Fibroblast of skin of left quadriceps (primary cell): ENCODE results near the gene SRSF2.
"Not testable (repeated sequence)": the region's sequence is repeated elsewhere in the genome, so short reads cannot be mapped to it uniquely, and the experiment has no call there.

Experiments used
- DNase-seq, 2 experiments: peaks; one replicate each; pipeline ENCODE4 v3.0.0-alpha.2; 2013; ENCODE audit warnings: low read depth in 2 of 2

Gene SRSF2

DNA sequence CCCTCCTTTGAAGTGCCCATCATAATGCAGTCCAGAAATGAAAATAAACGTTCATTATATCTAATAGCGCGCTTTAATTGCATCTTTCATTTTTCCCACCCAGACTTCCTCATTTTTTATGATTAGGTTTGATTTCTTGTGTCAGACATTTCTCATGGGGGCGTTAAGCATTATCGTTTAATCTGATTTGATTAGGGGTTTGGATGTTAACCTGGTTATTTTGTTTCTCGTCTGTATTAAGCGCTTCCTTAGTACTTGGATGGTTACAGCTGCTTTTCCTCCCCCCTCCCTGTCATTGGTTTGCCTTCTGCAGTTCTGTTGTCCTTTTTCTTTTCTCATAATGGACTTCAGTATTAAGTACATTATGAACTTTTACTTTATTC lies 1.3 kb upstream of the SRSF2 start:
- no peak for DNase-seq

DNA sequence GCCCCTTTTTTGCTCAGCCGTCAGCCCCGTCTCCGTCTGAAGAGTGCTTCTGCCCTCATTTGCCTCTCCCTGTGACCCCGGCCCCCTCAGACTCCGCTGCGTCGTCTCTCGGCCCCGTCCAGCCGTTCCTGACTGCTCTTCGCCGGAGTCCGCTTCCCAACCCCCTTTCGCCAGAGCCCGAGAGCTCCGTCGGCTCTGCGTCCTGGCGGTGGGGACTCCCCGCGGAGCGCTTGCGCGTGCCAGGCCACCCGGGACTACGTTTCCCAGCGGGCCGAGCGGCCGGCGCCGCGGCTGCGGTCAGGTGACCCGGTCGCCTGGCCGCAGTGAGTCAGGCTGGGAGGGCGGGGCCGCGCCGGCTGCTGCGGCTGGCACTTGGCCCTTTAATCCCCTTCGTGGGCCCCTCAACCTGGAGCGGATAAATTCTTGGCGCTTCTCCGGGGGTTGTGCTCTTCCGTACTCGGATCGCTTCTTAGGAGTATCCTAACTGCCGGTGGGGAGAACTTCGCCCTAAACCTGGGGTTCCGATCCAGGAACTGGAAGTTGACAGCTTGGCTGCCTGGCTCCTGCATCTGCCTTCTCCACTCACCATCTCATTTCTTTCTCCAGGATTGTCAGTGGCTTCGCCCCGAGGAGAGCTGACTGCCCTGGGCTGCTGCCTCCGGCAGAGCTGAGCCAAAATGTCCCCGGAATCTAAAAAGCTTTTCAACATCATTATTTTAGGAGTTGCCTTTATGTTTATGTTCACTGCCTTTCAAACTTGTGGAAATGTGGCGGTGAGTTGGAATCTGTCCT lies 741 bp upstream of the SRSF2 start, which contains the start of gene MFSD11:
TSS of gene MFSD11 (plus strand) at position 444 of the 792 bp plus-strand sequence. CDS start at position 678, 234 bp downstream.
- peak; percentile 88 to 90 for DNase-seq

DNA sequence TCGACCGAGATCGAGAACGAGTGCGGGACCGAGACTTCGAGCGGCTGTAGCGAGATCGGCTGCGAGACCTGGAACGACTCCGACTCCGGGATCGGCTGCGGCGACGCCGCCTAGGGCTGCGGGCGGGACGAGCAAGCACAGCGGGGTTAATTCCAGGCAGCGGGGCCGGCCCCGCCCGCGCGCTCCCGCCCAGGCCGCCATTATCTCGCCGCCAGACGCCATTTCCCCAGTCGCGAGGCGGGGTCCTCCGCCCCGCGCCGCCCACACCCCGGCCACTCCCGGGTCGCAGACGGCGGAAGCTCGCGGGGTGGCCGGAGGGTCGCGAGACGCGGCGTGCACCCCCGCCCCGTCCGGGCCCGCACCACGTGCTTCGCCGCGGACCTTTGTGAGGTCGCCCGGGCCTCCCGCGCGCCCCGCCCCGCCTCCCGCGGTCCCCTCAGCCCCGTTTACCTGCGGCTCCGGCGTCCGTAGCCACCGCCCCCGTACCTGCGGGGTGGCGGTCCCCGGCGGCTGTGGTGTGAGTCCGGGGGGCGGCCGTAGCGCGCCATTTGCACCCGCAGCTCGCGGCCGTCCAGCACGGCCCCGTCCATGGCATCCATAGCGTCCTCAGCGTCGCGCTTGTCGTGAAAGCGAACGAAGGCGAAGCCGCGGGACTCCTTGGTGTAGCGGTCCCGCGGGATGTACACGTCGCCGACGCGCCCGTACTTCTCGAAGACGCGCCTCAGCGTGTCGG lies 616 bp downstream of the SRSF2 start:
- no peak for DNase-seq

DNA sequence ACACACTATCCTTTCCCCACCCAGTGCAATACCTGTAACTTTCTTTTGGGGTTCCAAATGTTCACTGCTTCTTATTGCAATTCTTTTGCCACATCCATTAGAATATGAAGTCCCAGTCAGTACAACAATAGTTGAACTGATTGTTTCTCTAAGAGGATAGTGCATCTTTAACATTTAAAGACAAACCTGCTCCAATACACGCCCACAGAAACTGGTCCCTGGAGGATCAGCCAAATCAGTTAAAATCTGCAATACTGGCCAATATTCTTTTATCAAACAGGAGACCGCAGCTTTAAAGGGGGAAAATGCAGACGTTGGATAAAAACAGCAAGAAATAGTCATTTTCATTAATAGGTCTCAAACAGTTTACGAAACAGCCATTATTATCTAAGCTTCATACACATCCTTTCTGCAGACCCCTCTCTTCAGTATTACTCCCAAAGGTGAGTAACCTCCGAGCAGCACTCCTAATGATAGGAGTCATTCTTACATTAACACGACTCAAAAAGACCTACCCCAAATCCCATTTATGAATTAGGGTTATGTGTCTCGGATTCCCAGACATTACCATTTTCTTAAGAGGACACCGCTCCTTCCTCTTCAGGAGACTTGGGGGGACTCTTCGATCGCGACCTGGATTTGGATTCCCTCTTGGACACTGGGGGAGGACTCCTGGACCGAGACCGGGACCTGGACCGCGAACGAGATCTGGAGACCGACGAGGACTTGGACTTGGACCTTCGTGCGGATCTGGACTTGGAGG lies 1.4 kb downstream of the SRSF2 start:
- no peak for DNase-seq

DNA sequence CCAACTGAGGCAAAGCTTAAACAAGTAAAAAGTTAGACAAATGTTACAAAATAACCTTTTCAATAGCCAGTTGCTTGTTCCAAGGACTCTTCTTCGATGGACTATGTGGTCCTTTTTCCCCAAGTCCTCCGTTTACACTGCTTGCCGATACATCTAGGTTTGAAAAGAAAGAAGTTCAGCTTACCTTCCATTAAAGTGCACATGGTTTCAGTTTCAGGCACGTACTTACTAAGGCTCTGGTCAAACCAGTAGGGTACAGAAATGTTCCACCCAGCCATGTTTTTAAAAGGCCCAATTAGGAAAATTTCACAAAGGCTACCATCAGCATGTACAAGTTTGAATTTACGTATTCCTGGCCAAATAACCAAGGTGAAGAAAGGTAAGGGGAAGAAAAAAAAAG lies 2.1 kb downstream of the SRSF2 start:
- DNase-seq: no peak

DNA sequence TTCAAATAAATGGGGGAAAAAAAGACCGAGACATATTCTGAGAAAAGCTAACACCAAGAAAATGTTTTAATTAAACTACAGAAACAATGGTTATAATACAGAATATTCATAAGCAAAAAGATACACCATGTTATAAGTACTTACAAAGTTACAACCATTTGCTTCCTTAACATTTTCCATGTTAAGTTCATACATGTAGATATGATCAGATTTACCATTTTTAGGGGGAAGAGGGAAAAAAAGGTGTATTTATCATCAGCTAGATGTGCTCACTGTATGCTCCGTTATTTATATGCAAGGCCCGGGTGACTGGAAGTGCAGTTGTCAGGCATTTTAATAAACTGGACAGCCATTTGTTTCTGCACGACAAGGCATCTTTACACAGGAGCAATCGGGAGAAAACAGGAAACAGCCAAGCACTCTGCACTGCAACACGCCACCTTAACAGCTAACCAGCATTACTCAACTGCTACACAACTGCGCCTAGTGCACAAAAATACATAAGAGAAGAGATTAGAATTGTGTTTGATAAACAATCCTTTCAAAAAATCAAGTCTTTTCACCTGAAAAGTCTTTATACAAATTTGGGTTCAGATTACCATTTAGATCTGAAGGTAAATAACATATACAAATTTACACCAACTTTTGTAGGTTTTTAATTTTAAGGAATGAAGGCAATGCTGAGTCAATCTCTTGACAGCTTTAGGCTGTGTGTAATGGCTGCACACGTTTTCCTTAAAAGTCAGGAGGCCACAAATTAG lies 2.9 kb downstream of the SRSF2 start:
- no peak for DNase-seq

DNA sequence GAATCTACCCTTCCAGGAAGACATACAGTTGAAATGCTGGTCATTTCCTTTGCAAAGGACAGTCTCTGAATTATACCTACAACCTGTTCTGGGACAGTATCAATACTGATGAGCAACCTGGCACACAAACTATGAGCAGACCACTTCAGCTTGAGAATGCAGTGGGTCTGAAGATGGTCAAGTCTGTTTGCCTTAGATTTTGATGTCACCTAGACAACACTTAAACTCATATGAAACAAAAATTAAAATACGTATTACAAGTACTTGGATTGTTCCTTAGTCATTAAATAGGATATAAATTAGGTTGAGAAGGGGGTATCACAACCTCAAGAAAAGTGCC lies 3.5 kb downstream of the SRSF2 start:
- DNase-seq: no peak

DNA sequence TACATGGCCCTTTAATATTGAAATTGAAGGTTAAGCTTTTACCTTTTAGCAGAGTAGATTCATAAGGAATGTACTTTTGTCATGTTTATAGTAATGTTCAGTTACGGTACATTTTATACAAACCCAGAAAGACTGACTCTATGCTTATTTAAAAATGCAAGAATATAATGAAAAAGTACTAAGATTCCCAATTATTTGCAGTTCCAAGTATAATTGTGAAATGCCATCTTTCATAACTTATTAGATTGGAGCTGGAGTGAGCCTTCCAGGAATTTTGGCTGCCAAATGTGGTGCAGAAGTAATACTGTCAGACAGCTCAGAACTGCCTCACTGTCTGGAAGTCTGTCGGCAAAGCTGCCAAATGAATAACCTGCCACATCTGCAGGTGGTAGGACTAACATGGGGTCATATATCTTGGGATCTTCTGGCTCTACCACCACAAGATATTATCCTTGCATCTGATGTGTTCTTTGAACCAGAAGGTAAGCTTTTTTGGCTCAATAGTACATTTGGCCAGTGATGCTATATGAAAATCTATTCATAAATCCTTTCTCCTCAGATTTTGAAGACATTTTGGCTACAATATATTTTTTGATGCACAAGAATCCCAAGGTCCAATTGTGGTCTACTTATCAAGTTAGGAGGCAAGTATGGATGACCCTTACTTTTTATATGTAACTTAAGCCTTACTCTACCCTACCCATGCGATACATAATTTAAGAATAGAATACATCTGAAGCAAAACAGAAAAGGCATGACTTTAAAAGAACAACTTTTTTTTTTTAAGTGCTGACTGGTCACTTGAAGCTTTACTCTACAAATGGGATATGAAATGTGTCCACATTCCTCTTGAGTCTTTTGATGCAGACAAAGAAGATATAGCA lies 4.2 kb downstream of the SRSF2 start:
- DNase-seq: no peak

DNA sequence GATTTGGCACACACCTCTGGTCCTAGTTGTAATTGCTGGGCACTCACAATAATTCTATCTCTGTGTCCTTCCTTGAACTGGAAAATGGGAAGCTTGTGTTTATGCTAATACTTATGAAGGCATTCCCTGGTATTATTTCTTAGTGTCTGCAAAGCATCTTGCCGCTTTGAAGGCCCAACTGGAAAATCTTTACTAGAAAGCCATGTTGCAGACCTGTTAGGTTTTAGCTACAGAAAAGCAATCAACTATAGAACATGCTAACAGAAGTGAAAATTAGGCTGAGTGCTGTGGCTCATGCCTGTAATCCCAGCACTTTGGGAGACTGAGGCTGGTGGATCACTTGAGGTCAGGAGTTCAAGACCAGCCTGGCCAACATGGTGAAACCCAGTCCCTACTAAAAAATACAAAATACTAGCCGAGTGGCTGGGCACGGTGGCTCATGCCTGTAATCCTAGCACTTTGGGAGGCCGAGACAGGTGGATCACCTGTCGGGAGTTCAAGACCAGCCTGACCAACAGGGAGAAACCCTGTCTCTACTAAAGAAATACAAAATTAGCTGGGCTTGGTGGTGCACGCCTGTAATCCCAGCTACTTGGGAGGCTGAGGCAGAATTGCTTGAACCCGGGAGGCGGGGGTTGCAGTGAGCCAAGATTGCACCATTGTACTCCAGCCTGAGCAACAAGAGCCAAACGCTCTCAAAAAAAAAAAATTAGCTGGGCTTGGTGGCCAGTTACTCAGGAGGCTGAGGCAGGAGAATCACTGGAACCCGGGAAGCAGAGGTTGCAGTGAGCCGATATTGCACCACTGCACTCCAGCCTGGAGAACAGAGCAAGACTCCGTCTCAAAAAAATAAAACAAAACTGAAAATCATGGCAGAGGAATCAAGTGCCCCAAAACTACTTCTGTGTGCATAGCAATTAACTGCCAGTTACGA lies 5.1 kb downstream of the SRSF2 start:
- DNase-seq: not testable (repeated sequence)

DNA sequence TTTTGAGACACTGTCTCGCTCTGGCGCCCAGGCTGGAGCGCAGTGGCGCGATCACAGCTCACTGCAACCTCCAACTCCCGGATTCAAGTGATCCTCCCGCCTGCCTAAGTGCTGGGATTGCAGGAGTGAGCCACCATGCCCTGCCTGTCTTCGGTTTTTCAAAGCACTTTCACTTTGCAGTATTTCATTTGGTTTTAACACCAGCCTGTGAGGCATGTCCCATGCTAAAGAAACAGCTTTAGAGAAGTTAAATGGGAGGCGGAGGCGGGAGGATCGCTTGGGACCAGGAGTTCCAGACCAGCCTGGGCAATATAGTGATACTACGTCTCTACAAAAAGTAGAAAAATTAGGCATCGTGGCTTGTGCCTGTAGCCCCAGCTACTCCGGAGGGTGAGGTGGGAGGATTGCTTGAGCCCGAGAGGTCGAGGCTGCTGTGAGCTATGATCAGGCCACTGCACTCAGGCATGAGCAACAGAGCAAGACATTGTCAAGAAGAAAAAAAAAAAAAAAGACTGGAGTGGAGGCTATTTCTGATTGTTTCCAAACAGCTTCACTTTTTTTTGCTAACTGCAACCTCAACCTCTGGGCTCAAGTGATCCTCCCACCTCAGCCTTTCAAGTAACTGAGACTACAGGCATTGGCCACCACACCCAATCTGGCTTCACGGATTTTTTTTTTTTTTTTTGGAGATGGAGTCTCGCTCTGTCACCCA lies 9.2 kb downstream of the SRSF2 start:
- no peak for DNase-seq

DNA sequence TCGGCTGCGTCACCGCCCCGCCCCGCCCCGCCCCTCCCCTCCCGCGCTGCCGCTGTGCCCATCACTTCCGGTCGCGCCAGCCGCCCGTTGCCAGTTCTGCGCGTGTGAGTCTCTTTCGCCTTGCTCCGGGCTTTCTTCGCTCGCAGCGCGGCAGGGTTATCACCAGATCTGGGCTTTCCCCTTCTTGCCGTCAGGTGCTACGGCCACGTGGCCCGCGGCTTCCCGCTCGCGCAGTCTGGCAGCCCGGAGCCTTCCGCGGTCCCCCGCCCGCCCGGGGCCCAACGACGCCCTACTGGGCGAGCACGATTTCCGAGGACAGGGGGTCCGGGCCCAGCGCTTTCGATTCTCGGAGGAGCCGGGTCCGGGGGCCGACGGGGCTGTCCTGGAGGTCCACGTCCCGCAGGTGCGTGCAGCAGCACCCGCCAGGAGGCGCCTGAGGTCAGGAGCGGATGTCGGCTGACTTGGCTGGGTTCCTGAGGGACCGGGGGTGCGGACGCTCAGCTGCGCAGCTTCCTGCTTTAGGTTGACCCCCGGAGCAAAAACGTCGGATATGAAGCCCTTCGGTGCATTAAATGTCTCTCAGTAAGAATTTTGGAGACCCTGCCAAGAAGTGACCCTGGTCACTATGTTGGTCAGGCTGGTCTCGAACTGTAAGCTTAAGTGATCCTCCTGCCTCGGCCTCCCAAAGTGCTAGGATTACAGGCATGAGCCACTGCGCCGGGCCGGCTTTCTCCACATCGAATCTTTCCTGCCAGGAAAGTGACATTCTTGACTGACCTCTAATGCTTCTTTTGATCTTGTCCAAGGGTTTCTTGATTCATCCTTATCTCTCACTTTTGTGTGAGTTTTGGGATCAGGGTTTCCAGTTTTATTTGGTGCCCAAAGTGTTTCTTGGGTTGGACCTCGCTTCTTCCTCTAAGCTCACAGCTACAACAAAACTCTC lies 10.1 kb downstream of the SRSF2 start, which contains the start of gene METTL23:
TSS of gene METTL23 (plus strand) at position 64 of the 943 bp plus-strand sequence. CDS start 2,872 bp downstream, outside the sequence.
- no peak for DNase-seq

DNA sequence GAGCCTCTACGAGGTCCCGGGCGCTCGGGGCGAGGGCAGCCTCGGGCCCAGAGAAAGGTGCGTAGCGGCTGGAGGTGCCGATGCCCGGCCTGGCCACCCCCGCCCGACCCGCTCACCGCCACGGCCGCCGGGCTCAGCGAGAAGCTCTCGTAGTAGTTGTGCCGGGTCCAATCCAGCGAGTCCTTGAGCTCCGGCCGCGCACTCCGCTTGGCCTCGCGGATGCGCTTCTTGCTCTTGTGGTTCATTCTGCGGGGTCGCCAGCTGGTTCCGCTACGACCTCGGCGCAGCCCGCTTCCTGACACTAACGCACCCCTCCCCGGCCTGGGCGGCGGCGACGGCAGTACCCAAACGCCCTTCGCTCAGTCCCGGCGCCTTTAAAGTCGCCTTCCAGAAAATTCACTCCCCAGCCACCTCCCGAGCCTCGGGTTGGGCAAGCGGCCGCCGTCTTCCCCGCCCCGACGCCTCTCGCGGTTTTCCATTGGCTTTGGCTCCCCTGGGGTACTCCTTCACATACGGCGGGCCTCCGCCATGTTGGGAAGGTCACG lies 10.8 kb downstream of the SRSF2 start, which contains the start of gene JMJD6:
TSS of gene JMJD6 (minus strand) at position 376 of the 545 bp plus-strand sequence. CDS start at position 245, 131 bp downstream.
- DNase-seq: peak; percentile 89 to 90

DNA sequence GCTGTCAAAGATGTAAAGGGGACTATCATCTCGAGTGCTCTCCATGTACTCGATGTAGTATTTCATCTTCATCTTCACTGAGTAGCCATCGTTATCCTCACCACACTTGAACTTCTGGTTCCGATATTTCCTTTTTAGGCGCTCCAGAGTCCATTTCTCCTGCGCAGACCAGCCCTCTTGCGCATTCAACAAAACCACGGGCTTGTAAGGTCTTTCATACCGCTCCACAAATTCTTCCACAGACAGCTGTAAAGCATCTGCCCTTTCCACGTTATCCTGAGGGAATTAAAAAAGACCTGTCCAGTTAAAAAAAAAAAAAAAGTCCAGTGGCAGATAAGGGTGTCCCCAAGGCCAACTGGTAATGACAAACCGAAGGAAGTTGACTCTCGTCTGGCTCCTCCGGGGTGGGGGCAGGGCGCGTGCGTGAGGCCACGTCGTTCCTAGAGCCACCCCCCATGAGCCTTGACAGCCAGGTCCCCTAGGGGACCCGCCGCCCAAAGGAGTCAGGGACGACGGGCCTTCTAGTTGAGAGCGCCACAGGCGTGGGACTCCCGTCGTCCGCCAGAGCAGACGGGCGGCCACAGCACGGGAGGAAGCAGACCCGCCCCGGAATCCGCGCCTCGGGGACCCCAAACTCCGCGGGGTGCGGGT lies 11.4 kb downstream of the SRSF2 start:
- no peak for DNase-seq

DNA sequence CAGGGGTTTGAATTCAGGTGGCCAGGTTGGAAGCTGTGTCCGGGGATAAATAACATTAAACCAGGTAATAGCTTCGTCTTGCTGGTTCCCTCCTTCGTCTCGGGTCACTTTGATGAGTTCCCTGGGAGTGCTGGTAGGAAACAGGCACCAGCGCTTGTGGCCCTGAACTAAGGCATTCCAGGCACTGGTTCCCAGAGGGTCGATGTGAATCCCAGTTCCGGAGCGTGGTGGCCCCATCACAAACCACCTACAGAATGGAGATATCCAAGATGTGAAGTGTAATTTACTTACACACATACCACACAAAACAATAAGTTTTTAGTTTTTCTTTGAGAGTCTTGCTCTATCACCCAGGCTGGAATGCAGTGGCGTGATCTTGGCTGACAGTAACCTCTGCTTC lies 13.3 kb downstream of the SRSF2 start:
- DNase-seq: no peak

DNA sequence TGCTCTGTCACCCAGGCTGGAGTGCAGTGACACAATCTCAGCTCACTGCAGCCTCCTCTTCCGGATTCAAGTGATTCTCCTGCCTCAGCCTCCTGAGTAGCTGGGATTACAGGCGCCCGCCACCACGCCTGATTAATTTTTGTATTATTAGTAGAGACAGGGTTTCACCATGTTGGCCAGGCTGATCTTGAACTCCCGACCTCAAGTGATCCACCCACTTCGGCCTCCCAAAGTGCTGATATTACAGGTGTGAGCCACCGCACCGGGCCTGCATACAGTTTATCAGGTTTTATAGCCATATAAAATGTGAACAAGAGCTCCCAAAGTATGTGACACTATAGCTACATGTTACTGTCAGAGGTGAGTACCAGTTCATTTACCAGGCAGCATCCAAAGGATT lies 14.2 kb downstream of the SRSF2 start:
- DNase-seq: not testable (repeated sequence)

DNA sequence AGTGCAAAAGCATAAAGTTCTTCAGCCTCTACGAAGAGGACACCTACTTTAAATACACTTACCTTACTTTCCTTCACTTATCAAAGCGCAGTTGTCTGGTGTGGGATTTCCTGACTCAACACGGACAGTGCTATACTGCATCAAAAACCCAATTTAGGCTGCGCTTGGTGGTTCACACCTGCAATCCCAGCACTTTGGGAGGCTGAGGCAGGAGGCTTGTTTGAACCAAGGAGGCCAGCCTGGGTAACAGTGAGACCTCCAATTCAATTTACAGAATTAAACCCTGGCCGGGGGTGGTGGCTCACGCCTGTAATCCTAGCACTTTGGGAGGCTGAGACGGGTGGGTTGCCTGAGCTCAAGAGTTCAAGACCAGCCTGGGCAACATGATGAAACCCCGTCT lies 14.9 kb downstream of the SRSF2 start:
- DNase-seq: no peak

DNA sequence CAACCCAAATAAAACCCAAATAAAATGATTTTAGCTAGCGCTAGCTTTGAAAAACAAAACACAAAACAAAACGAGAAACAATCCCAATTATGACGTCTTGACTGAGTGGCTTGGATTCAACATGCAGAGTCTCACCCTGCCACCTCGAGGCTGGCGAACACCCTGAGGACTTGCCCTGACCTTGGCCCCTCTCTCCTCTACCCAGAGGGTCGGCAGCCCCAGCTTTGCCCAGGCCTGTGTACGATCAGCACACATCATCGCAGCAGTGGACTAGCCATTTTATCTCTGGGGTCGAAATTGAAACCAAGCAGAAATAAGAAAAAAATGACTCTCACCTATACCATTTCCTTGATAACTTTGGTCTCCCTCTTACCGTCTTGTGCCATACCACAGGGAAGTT lies 15.7 kb downstream of the SRSF2 start:
- DNase-seq: no peak
